Measurements from ENCODE around the gene SYDE1. TPM values are rescaled to one million over a fixed set of nuclear protein-coding genes. Genes with fewer than 3 reads are reported as not detected.

The SYDE1 gene
- total RNA-seq, 2 donors from 2014 or later: 3.6 to 7.5 TPM

GRCh38 chr19:15104003-15104402, 3.2 kb upstream of the SYDE1 start:
- intact Hi-C loops (cut with DNase I, micrococcal nuclease): no loop called here
- DNase-seq (no peak), ATAC-seq (no peak)

GRCh38 chr19:15104411-15104810, 2.8 kb upstream of the SYDE1 start:
- DNase-seq (no peak), ATAC-seq (no peak)
- intact Hi-C loops (cut with DNase I, micrococcal nuclease): no loop called here

- ATAC-seq: no peak
- DNase-seq: no peak
- intact Hi-C loops (cut with DNase I, micrococcal nuclease): no loop called here
Measured at GRCh38 chr19:15105044-15105443, 2.2 kb upstream of the SYDE1 start.

GRCh38 chr19:15108145-15108844, 1.1 kb downstream of the SYDE1 start:
- DNase-seq (no peak), ATAC-seq (no peak)
- intact Hi-C loops (cut with DNase I, micrococcal nuclease): no loop called here

GRCh38 chr19:15108845-15109767, 1.9 kb downstream of the SYDE1 start:
- ATAC-seq (no peak), DNase-seq (no peak)
- intact Hi-C loops (cut with DNase I, micrococcal nuclease): no loop called here

- intact Hi-C loops (cut with DNase I, micrococcal nuclease): no loop called here
- DNase-seq (no peak), ATAC-seq (no peak)
Measured at GRCh38 chr19:15109768-15110417, 2.7 kb downstream of the SYDE1 start.

GRCh38 chr19:15110418-15110815, 3.2 kb downstream of the SYDE1 start:
- no peak for DNase-seq
- no peak for ATAC-seq
- intact Hi-C loops (cut with DNase I, micrococcal nuclease): no loop called here

- DNase-seq (no peak), ATAC-seq (no peak)
- intact Hi-C loops (cut with DNase I, micrococcal nuclease): no loop called here
Measured at GRCh38 chr19:15111758-15112157, 4.6 kb downstream of the SYDE1 start.

GRCh38 chr19:15112385-15112784, 5.2 kb downstream of the SYDE1 start:
- peak; percentile 49 for ATAC-seq
- intact Hi-C loops (cut with DNase I, micrococcal nuclease): no loop called here

GRCh38 chr19:15113245-15114152, 6.3 kb downstream of the SYDE1 start:
- DNase-seq: no peak
- no peak for ATAC-seq
- intact Hi-C loops (cut with DNase I, micrococcal nuclease): no loop called here

More at GRCh38 chr19:15112385-15112784, 5.2 kb downstream of the SYDE1 start:
- DNase-seq: no peak

GRCh38 chr19:15114153-15114540, 6.9 kb downstream of the SYDE1 start:
- peak; percentile 8 for ATAC-seq
- intact Hi-C loops (cut with DNase I, micrococcal nuclease): no loop called here
- no peak for DNase-seq

- DNase-seq (peak in 1 of 2 donors; percentile 50), ATAC-seq (no peak)
- intact Hi-C loops (cut with DNase I, micrococcal nuclease): no loop called here
Measured at GRCh38 chr19:15115080-15115479, 7.9 kb downstream of the SYDE1 start.

GRCh38 chr19:15115762-15116615, 8.8 kb downstream of the SYDE1 start:
- no peak for DNase-seq
- intact Hi-C loops (cut with DNase I, micrococcal nuclease): no loop called here
- ATAC-seq: no peak

- intact Hi-C loops (cut with DNase I, micrococcal nuclease): no loop called here
- DNase-seq (no peak), ATAC-seq (no peak)
Measured at GRCh38 chr19:15116856-15117255, 9.7 kb downstream of the SYDE1 start.

- peak; percentile 72 for ATAC-seq
- intact Hi-C loops (cut with DNase I, micrococcal nuclease): no loop called here
- no peak for DNase-seq
Measured at GRCh38 chr19:15118248-15118647, 11.0 kb downstream of the SYDE1 start.

- DNase-seq (no peak), ATAC-seq (no peak)
- intact Hi-C loops (cut with DNase I, micrococcal nuclease): no loop called here
Measured at GRCh38 chr19:15118789-15119494, 11.7 kb downstream of the SYDE1 start.

Measured in left colon (tissue), 2 donors.